GM18517 (cell line): ENCODE measurements around the gene TUT4.

ENCODE experiments used
- ATAC-seq: cut with Tn5 transposase; IDR thresholded peaks from one replicate; pipeline ENCODE4 v1.9.1; 2021; ENCODE audit warnings: mild to moderate bottlenecking, moderate library complexity; ENCODE audit not compliant: unreplicated experiment

TUT4 gene

GRCh38 chr1:52533713-52534112 is 19.2 kb downstream of the TUT4 start:
- ATAC-seq, result no peak

- ATAC-seq, result no peak
Measured at GRCh38 chr1:52532731-52533327, 20.1 kb downstream of the TUT4 start.

- ATAC-seq, result no peak
Measured at GRCh38 chr1:52532247-52532646, 20.6 kb downstream of the TUT4 start.

GRCh38 chr1:52531249-52531872 is 21.5 kb downstream of the TUT4 start:
- ATAC-seq, result no peak

GRCh38 chr1:52530563-52531144 is 22.2 kb downstream of the TUT4 start:
- no peak for ATAC-seq

GRCh38 chr1:52523376-52523775 is 29.5 kb downstream of the TUT4 start:
- no peak for ATAC-seq

GRCh38 chr1:52520148-52520547 is 32.7 kb downstream of the TUT4 start:
- no peak for ATAC-seq

GRCh38 chr1:52518962-52519361 is 33.9 kb downstream of the TUT4 start:
- ATAC-seq, result no peak

- ATAC-seq, result no peak
Measured at GRCh38 chr1:52511851-52512615, 40.9 kb downstream of the TUT4 start.

GRCh38 chr1:52511439-52511838 is 41.5 kb downstream of the TUT4 start:
- no peak for ATAC-seq

- ATAC-seq, result no peak
Measured at GRCh38 chr1:52506920-52507546, 45.9 kb downstream of the TUT4 start.

GRCh38 chr1:52506349-52506748 is 46.5 kb downstream of the TUT4 start:
- ATAC-seq, result no peak

- no peak for ATAC-seq
Measured at GRCh38 chr1:52504720-52505119, 48.2 kb downstream of the TUT4 start.

- ATAC-seq, result no peak
Measured at GRCh38 chr1:52503706-52504105, 49.2 kb downstream of the TUT4 start.

GRCh38 chr1:52502789-52503188 is 50.1 kb downstream of the TUT4 start:
- no peak for ATAC-seq

GRCh38 chr1:52487632-52488031 is 65.3 kb downstream of the TUT4 start:
- no peak for ATAC-seq

GRCh38 chr1:52482326-52483004 is 70.4 kb downstream of the TUT4 start:
- ATAC-seq, result no peak

GRCh38 chr1:52479076-52479475 is 73.8 kb downstream of the TUT4 start:
- ATAC-seq, result no peak

- no peak for ATAC-seq
Measured at GRCh38 chr1:52477876-52478275, 75.0 kb downstream of the TUT4 start.

- no peak for ATAC-seq
Measured at GRCh38 chr1:52476943-52477342, 75.9 kb downstream of the TUT4 start.

- no peak for ATAC-seq
Measured at GRCh38 chr1:52474807-52475206, 78.1 kb downstream of the TUT4 start.
